NCI-H345 (cell line): ENCODE data around the gene EPHB1.

Experiments
- DNase-seq: peaks from one replicate; lab custom pipeline; 2025; lab: John Stamatoyannopoulos, UW

EPHB1 gene

GRCh38 chr3:134794950-134795745, at the start of gene EPHB1:
TSS of gene EPHB1 (plus strand) at chr3:134795260.
- peak; percentile 95 for DNase-seq

DNA sequence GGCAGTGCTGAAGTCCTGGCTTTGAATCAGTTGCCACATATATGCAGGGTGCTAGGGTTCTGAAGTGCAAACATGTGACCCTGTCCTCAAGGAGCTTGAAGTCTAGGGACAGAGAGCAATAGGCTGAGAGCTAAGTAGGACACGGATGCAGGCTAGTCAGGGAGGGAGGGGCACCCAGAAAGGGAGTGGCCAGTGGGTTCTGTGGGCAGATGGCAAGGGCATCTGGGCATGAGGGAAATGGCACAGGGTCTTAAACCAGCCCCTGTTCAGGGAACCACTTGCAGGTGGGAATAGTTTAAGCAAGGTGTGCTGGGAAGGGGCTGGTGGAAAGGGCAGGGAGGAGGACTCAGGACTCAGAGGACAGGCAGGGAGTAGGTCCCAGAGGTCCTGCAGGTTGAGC, 46.4 kb upstream of the EPHB1 start:
- DNase-seq, result no peak

DNA sequence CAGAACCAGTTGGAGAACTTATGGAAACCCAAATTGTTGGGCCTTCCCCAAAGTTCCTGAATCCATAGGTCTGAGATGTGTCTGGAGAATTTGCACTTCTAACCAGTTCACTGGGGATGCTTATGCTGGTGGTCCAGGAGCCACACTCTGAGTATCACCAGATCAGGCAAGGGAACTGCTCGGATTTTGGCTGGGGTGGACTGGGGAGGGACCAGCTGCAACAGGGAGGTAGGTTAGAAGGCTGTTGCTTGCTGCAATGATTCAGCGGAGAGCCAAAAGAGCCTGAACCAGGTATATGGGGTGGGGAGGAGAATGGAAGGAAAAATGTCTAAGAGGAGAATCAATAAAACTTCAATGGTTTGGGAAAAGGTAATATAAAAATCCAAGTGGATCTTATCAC, 45.9 kb upstream of the EPHB1 start:
- no peak for DNase-seq

GRCh38 chr3:134749802-134750553, 45.1 kb upstream of the EPHB1 start:
- no peak for DNase-seq

GRCh38 chr3:134751831-134752230, 43.2 kb upstream of the EPHB1 start:
- no peak for DNase-seq

- DNase-seq, result no peak
Observed at GRCh38 chr3:134752761-134753461, 42.1 kb upstream of the EPHB1 start.

GRCh38 chr3:134753999-134754742, 40.9 kb upstream of the EPHB1 start:
- no peak for DNase-seq

- no peak for DNase-seq
Observed at GRCh38 chr3:134754768-134755559, 40.1 kb upstream of the EPHB1 start.

DNA sequence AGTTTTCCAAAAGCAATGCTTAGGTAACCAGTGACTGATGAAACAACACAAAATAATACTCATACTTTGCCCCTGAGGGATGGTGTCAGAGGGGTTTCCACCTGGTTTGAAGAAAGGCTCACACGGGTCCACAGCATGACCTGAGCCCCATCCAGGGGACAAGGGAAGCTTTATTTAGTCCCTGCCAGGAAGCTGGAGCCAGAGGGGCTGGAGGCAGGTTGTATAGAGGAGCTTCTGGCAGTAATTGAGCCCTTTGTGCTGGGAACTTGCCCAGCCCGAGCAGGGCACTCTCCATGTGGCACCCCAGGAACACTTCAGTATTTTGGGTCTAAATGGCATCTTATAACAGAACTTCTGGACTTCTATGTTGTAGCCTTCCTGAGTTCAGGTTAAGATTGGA, 39.2 kb upstream of the EPHB1 start:
- no peak for DNase-seq

DNA sequence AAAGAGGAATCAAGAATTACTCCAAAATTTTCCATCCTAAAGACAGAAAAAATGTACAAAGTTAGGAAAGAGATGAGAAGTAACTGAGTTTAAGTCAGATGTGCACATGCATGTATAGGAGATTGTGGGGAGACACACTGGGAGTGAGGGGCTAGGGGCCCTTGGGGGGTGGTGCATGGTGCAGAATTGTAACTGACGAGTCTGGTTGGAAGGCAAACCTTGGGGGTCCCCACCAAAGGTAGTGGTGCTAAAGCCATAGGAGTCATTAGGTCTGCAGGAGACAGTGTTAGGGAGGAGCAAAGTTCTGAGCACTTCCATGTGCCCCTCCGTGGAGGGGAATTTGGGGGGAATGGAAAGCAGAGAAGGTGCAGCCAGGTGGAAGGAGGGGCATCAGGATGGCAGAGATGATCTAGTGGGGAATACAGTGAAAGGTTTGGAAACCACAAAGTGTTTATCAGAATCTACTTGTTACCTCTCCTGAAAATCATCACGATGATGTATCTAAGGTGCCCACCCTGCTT, 37.5 kb upstream of the EPHB1 start:
- no peak for DNase-seq

DNA sequence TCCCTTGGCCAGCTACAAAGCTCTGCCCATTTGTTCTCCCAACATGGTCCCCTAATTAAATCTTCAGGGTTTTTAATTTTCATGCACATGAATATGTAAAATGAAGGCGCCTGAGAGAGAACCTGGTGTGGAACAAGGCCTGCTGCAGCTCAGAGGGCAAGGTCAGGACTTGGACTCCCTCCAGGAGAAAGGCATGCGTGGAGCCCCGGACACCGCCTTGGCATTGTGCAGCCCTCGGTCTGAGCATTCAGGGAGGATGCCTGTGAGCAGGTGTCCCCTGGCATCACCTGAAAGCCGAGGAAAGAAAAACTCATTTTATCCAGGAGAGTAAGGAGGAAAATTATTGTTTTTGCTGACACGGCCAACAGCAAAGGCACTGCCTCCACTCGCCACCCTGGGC, 33.8 kb upstream of the EPHB1 start:
- no peak for DNase-seq

GRCh38 chr3:134762016-134762415, 33.0 kb upstream of the EPHB1 start:
- DNase-seq, result no peak

DNA sequence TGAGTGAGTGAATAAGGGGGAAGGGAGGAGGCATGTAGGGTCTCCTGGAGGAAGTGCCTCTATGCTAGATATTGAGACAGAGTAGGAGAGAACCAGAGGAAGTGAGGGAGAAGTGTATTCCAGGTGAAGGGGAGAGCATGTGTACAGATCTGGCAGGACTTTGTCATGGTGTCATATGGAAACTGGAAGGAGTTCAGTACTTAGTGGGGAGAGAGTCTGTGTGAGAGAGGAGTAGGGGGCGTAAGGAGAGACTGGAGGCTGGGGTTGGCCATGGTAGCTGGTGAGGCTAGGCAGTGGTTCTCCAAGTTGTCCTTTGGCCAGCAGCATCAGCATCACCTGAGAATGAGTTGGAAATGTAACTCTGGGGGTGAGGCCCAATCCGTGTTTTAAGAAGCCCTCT, 29.6 kb upstream of the EPHB1 start:
- no peak for DNase-seq

- DNase-seq, result no peak
Observed at GRCh38 chr3:134766290-134766689, 28.8 kb upstream of the EPHB1 start.

GRCh38 chr3:134768116-134768515, 26.9 kb upstream of the EPHB1 start:
- no peak for DNase-seq

DNA sequence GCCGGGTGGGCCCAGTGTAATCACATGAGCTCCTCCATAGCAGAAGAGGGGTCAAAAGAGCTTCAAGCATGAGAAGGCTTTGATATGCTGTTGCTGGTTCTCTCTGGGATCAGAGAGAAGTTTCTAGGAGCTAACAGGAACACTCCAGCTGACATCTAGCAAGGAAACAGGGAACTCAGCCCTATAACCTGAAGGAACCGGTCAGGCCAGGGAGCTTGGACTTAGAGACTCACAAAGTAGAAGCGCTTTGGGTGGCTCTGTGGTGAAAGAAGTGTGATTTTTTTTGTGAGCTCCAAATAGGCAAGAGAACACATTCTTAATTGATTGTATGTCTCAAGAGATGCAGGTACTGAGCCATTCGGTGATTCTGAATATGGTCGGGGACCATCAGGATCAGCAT, 26.2 kb upstream of the EPHB1 start:
- no peak for DNase-seq

DNA sequence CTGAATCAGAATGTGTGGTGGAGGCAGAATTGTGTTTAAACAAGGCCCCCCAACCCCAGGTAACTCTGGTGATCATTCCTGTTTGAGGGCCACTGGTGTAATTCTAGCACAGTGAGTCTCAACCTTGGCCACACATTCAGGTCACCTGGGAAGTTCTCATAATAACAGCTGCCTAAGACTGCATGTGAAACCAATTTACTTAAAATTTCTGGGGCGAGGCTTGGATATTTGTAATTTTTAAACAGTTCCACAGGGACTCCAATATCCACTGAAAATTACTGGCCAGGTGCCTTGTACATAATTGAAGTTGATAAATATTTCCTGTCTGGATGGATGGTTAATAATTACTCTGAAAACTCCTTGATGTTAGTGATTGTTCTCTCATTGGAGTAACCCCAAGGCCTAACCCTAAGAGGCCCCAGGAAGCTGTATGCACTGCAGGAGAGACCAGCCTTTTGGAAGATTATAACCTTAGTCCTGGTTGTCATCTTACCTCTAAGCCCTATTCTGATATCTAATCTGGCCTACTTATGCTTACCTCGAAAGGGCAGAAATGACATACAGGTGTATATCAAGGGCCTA, 25.7 kb upstream of the EPHB1 start:
- no peak for DNase-seq

DNA sequence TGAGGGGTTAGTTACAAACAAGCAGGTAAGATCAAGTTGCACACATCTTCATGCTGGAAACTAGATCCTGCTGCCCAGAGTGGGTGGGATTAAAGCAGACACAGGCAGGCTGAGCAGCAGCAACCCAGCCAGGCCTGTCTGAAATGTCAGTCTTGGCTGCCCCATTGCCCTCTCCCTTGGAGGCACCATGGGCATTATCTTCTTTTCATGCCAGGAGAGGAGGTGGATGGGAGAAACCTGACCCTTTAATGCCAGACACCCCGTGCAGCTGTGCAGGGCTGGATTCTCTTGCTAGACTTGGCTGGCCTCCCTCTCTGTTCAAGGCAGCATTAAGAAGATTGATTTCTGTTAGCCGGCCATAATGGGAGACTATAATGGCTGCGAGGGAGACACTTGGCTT, 23.0 kb upstream of the EPHB1 start:
- DNase-seq, result no peak

DNA sequence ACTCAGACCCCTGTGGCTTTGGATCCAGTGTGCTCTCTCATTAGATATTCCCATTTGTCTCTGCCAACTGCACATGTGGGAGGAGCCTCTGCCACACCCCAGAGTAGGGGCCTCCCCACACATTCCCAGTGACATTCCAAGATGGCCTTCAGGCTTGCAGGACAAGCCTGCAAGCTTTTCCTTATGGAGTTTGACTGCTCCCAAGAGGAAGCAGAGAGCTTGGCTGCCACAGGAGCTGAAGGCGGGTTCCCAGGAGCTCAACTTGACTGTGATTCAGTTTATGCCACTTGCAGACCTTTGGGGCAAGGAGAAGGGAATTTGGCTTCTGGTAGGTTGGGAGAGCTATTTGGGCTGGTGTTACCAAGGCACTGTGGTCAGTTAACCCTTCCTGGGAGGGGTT, 22.5 kb upstream of the EPHB1 start:
- no peak for DNase-seq

- DNase-seq, result no peak
Observed at GRCh38 chr3:134775831-134776230, 19.2 kb upstream of the EPHB1 start.

DNA sequence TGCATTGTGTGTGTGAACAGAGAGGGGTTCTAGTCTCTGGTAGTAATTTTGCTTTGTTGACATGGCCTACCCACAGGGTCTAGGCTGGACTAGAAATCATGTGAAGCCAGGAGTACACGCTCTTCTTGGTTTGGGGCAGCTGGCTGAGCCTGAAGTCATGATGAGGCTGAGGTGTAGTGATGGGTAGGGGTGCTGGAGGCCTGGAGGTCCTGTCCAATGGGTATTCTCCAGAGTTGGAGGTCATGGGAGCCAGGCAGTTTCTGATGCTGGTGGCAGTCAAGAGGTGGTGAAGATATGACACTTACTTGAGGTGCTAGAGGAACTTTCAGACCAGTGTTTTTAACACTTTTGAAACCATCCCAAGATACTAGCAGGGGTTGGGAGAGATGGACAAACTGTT, 18.5 kb upstream of the EPHB1 start:
- DNase-seq, result no peak
